ENCODE measurements around the gene SNAPC5. TPM values are rescaled to one million over a fixed set of nuclear protein-coding genes. Genes with fewer than 3 reads are reported as not detected.

Gene SNAPC5
- total RNA-seq, 1 experiment from 2014 or later, result 28.3 TPM

- H3K4me2 ChIP-seq (ENCODE audit: low read length), result peak overlapping the region; percentile 53
- peak overlapping the region in 1 of 2 experiments; percentile 21; a peak in 2 of 4 replicates for H3K4me3 ChIP-seq (replicated peaks in 1 of 2; ENCODE audit: low read depth in 1 of 2, low read length in 2 of 2)
- no peaks in the 10 kb centered on the region for H3K36me3 ChIP-seq (ENCODE audit: control insufficient read depth in 1 of 2, insufficient read depth in 2 of 2, low read length in 2 of 2)
- peak overlapping the region; percentile 52; the same call in 1 of the 2 replicates for H3K27ac ChIP-seq (ENCODE audit: low read depth, low read length)
- no peak overlapping the region for H2AFZ ChIP-seq (ENCODE audit: low read depth, low read length, poor library complexity, severe bottlenecking)
- ChIA-PET CTCF (no interaction called here), RAD21 (ENCODE audit: low non-redundant PET in 1 of 2, low total read pairs in 2 of 2, uncharacterized antibody in 2 of 2, unreplicated experiment in 2 of 2) (no interaction called here), POLR2A (no interaction called here)
- H3K9me2 ChIP-seq (ENCODE audit: insufficient read depth), result no peaks in the 10 kb centered on the region
- intact Hi-C loops (cut with micrococcal nuclease), result no loop called here
- no peaks in the 10 kb centered on the region for H3K79me2 ChIP-seq (ENCODE audit: insufficient read depth, low read length)
- peak overlapping the region; percentile 32 for H3K9ac ChIP-seq (ENCODE audit: low read length)
- no TSS peak for BruUV-seq (replicated peaks)
- peaks cover 43 to 69% of the 10 kb centered on the region in 2 experiments for H3K4me1 ChIP-seq (ENCODE audit: control insufficient read depth in 1 of 2, insufficient read depth in 2 of 2, low read length in 2 of 2)
- ATAC-seq, result peak; percentile 78
- no peaks in the 10 kb centered on the region for H3K27me3 ChIP-seq (ENCODE audit: insufficient read depth, low read length)
- TF ChIP-seq ZNF274 (IDR thresholded peaks at IDR 0.05; ENCODE audit: low read depth, low read length), result no peak
- H3K9me3 ChIP-seq (ENCODE audit: control insufficient read depth in 1 of 2, insufficient read depth in 1 of 2, low read depth in 1 of 2, low read length in 2 of 2), result no peaks in the 10 kb centered on the region
- DNase-seq (ENCODE audit: low read depth, low spot score), result no peak
- no peaks in the 10 kb centered on the region for H4K20me1 ChIP-seq (ENCODE audit: insufficient read depth)
Measured at GRCh38 chr15:66459818-66460615, 37.5 kb downstream of the SNAPC5 start.

- no TSS peak for BruUV-seq (replicated peaks)
- H3K27me3 ChIP-seq (ENCODE audit: insufficient read depth, low read length), result no peaks in the 10 kb centered on the region
- H3K79me2 ChIP-seq (ENCODE audit: insufficient read depth, low read length), result no peaks in the 10 kb centered on the region
- ChIA-PET POLR2A (no interaction called here), CTCF (no interaction called here), RAD21 (ENCODE audit: low non-redundant PET in 1 of 2, low total read pairs in 2 of 2, uncharacterized antibody in 2 of 2, unreplicated experiment in 2 of 2) (no interaction called here)
- H3K27ac ChIP-seq (ENCODE audit: low read depth, low read length), result peak overlapping the region; percentile 24; the same call in 1 of the 2 replicates
- H3K9me3 ChIP-seq (ENCODE audit: control insufficient read depth in 1 of 2, insufficient read depth in 1 of 2, low read depth in 1 of 2, low read length in 2 of 2), result no peaks in the 10 kb centered on the region
- H3K4me2 ChIP-seq (ENCODE audit: low read length), result peak overlapping the region; percentile 34
- peak; percentile 22; the same call in 1 of the 2 replicates for ATAC-seq
- H4K20me1 ChIP-seq (ENCODE audit: insufficient read depth), result no peaks in the 10 kb centered on the region
- H3K9me2 ChIP-seq (ENCODE audit: insufficient read depth), result no peaks in the 10 kb centered on the region
- peaks cover 29 to 62% of the 10 kb centered on the region in 2 experiments for H3K4me1 ChIP-seq (ENCODE audit: control insufficient read depth in 1 of 2, insufficient read depth in 2 of 2, low read length in 2 of 2)
- H3K9ac ChIP-seq (ENCODE audit: low read length), result no peak overlapping the region
- intact Hi-C loops (cut with micrococcal nuclease), result no loop called here
- H2AFZ ChIP-seq (ENCODE audit: low read depth, low read length, poor library complexity, severe bottlenecking), result no peak overlapping the region
- no peak overlapping the region for H3K4me3 ChIP-seq (replicated peaks in 1 of 2; ENCODE audit: low read depth in 1 of 2, low read length in 2 of 2)
- DNase-seq (ENCODE audit: low read depth, low spot score), result no peak
- no peaks in the 10 kb centered on the region; a peak in 1 of 4 replicates for H3K36me3 ChIP-seq (ENCODE audit: control insufficient read depth in 1 of 2, insufficient read depth in 2 of 2, low read length in 2 of 2)
- TF ChIP-seq REST (IDR thresholded peaks at IDR 0.05; ENCODE audit: low read depth) (no peak), ATF3 (IDR thresholded peaks at IDR 0.05) (no peak), SIN3A (IDR thresholded peaks at IDR 0.05; ENCODE audit: low read depth) (no peak), CBX3 (IDR thresholded peaks at IDR 0.05; ENCODE audit: low read depth) (no peak), POLR2A (IDR thresholded peaks at IDR 0.05; ENCODE audit: borderline replicate concordance, extremely low read depth, insufficient read depth, insufficient read length) (no peak), TCF7L2 (IDR thresholded peaks at IDR 0.05; ENCODE audit: borderline replicate concordance, extremely low read depth, insufficient read depth, insufficient read length) (no peak), EZH2 (IDR thresholded peaks at IDR 0.05) (no peak), SP1 (IDR thresholded peaks at IDR 0.05; ENCODE audit: low read depth) (no peak), ZFX (IDR thresholded peaks at IDR 0.05) (no peak), POLR2AphosphoS5 (IDR thresholded peaks at IDR 0.05; ENCODE audit: low read depth, low read length) (no peak), RAD21 (IDR thresholded peaks at IDR 0.05; ENCODE audit: low read depth) (no peak), CTCF (IDR thresholded peaks at IDR 0.05 in 2 of 3, conservative IDR thresholded peaks at IDR 0.05 in 1 of 3; ENCODE audit: borderline replicate concordance in 1 of 3, insufficient read depth in 1 of 3, low read depth in 2 of 3, low read length in 2 of 3) (no peak), ZNF274 (IDR thresholded peaks at IDR 0.05; ENCODE audit: low read depth, low read length) (no peak), SRF (IDR thresholded peaks at IDR 0.05; ENCODE audit: low read depth) (no peak), FOSL1 (IDR thresholded peaks at IDR 0.05; ENCODE audit: low read depth) (no peak)
Measured at GRCh38 chr15:66456211-66456610, 41.4 kb downstream of the SNAPC5 start.
